K562 (cell line): ENCODE measurements around the gene ACTG2. TPM values are rescaled to one million over a fixed set of nuclear protein-coding genes. Genes with fewer than 3 reads are reported as not detected.

ENCODE experiments used
- BCOR ChIP-seq: fragments of 450-650 bp; IDR thresholded peaks from 2 replicates; pipeline ENCODE4 v1.6.1; 2016
- BHLHE40 ChIP-seq: IDR thresholded peaks from 2 replicates; pipeline ENCODE4 v1.6.1; 2011; ENCODE audit warnings: low read length, improper control_type of control experiment
- DNMT1 ChIP-seq: fragments of 450-650 bp; IDR thresholded peaks from 2 replicates; pipeline ENCODE4 v1.6.1; 2016; ENCODE audit warnings: antibody characterized with exemption, mild to moderate bottlenecking
- POU5F1 ChIP-seq: fragments of 150-350 bp; IDR thresholded peaks from 2 replicates; pipeline ENCODE4 v1.6.1; 2014; ENCODE audit warnings: borderline replicate concordance, low read length, low read depth, mild to moderate bottlenecking; ENCODE audit not compliant: partially characterized antibody
- SIN3B ChIP-seq: fragments of 450-650 bp; IDR thresholded peaks from 2 replicates; pipeline ENCODE4 v1.6.1; 2017; ENCODE audit warnings: low read depth, mild to moderate bottlenecking, moderate library complexity
- ZNF740 ChIP-seq, 3 experiments: fragments of 200-800 bp in 1 of 3; sonication (Bioruptor generic) in 1 of 3; sonication (generic) in 1 of 3; formaldehyde crosslinking in 1 of 3; IDR thresholded peaks; 2 replicates each; pipeline versions ENCODE4 v1.6.1 to v1.8.0; 2016 to 2022; ENCODE audit warnings: mild to moderate bottlenecking in 2 of 3, missing compliant biosample characterization in 2 of 3, missing genetic modification characterization in 2 of 3, missing genetic modification reagents in 1 of 3
- polyA plus RNA-seq, 8 experiments: library from polyadenylated mRNA; depleted of rRNA in 4 of 8; stranded (reverse) in 5 of 8; unstranded in 3 of 8; fragments of >200 nt; fragmentation: Nextera tagmentation in 2 of 8; fragmentation: Illumina TruSeq in 1 of 8; extraction: Ambion mirVana in 2 of 8; extraction: Trizol in 1 of 8; gene quantifications; 2 replicates each; pipeline versions ENCODE4 v1.2.1 to v1.2.3, GENCODE V29; 2011 to 2014; ENCODE audit warnings: inconsistent platforms in 1 of 8, missing spikeins in 1 of 8
- total RNA-seq, 7 experiments: library from RNA; depleted of rRNA in 6 of 7; stranded (reverse); fragments of >200 nt in 6 of 7; fragmentation: Illumina TruSeq in 2 of 7; extraction: Trizol in 2 of 7; gene quantifications; 2 replicates each; pipeline versions ENCODE4 v1.2.1 to v1.2.3, GENCODE V29; 2011 to 2021; ENCODE audit warnings: low replicate concordance in 1 of 7
- TF ChIP-seq, protein P1 (sequence below): fragments of 450-650 bp; IDR thresholded peaks from 2 replicates; pipeline ENCODE4 v1.6.1; 2016; ENCODE audit warnings: mild to moderate bottlenecking
- TF ChIP-seq, protein P2 (sequence below), 2 experiments: fragments of 250-450 bp in 1 of 2; fragments of 450-650 bp in 1 of 2; sonication (Bioruptor Pico) in 1 of 2; IDR thresholded peaks; 2 replicates each; pipeline versions ENCODE4 v1.6.1 to v1.8.0; 2016 to 2021; ENCODE audit warnings: mild to moderate bottlenecking in 2 of 2, moderate library complexity in 2 of 2, missing compliant biosample characterization in 1 of 2, missing genetic modification characterization in 1 of 2

ACTG2 gene
- total and polyA plus RNA-seq, 9 of the 15 experiments (the other 6 are each of a cell fraction or from before 2014, with no cell fraction given): 0.06 to 0.60 TPM; not detected in 7

DNA sequence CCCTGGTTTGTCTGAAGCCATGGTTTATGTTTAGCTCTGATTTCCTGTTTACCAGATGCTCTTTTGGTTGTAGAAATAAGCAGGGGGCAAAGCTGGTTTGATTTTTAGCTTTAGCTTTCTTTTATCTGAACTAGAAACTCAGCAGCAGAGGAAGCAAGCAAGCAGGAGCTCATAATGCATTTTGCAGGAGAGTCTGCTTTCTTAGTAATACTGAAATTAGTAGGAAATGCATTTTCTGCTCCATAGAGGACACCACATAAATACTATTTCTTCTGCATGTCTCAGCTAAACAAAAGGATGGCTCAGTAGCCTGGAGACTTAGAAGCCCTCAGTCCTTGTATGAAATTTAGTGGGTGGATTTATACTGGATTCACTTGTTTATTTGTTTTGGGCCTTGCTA, 57.0 kb downstream of the ACTG2 start (continued):
- TF ChIP-seq SIN3B (no peak), ZNF740 (CRISPR knock-in tag; IDR thresholded peaks at IDR 0.05) (no peak), ZNF740 (tag; IDR thresholded peaks at IDR 0.05) (no peak), POU5F1 (no peak), BHLHE40 (no peak), DNMT1 (no peak), BCOR (no peak)
- TF ChIP-seq, protein P1, sequence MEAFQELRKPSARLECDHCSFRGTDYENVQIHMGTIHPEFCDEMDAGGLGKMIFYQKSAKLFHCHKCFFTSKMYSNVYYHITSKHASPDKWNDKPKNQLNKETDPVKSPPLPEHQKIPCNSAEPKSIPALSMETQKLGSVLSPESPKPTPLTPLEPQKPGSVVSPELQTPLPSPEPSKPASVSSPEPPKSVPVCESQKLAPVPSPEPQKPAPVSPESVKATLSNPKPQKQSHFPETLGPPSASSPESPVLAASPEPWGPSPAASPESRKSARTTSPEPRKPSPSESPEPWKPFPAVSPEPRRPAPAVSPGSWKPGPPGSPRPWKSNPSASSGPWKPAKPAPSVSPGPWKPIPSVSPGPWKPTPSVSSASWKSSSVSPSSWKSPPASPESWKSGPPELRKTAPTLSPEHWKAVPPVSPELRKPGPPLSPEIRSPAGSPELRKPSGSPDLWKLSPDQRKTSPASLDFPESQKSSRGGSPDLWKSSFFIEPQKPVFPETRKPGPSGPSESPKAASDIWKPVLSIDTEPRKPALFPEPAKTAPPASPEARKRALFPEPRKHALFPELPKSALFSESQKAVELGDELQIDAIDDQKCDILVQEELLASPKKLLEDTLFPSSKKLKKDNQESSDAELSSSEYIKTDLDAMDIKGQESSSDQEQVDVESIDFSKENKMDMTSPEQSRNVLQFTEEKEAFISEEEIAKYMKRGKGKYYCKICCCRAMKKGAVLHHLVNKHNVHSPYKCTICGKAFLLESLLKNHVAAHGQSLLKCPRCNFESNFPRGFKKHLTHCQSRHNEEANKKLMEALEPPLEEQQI: no peak
- TF ChIP-seq, protein P2, sequence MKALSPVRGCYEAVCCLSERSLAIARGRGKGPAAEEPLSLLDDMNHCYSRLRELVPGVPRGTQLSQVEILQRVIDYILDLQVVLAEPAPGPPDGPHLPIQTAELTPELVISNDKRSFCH (CRISPR knock-in tag; IDR thresholded peaks at IDR 0.05): no peak
- TF ChIP-seq, protein P2 (tag; IDR thresholded peaks at IDR 0.05): no peak
